ENCODE data around the gene MTHFD2L.

Gene MTHFD2L

DNA sequence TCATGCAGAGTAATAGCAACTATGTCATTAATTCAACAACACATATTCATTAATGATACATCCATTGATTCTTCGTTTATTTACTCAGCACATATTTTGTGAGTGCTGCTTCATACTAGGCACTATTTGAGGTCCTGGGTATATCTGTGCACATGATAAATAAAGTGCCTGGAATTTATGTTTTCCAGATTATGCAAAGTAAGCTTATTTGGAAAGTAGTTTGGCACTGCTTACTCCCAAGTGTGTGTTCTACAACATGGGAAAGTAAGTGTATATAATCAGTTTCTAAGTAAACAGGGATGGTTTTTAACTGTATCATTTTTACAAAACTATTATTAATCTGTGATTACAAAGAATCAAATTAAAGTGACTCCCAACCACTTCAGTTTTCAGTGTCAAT, 133.6 kb downstream of the MTHFD2L start:
- WGBS (ENCODE audit: extremely low coverage, insufficient coverage, low lambda C conversion rate): no CpG with 5 or more reads among the region's 1 CpG
- no peak overlapping the region for H2AK5ac ChIP-seq (ENCODE audit: low read length)
- DNase-seq: no peak

DNA sequence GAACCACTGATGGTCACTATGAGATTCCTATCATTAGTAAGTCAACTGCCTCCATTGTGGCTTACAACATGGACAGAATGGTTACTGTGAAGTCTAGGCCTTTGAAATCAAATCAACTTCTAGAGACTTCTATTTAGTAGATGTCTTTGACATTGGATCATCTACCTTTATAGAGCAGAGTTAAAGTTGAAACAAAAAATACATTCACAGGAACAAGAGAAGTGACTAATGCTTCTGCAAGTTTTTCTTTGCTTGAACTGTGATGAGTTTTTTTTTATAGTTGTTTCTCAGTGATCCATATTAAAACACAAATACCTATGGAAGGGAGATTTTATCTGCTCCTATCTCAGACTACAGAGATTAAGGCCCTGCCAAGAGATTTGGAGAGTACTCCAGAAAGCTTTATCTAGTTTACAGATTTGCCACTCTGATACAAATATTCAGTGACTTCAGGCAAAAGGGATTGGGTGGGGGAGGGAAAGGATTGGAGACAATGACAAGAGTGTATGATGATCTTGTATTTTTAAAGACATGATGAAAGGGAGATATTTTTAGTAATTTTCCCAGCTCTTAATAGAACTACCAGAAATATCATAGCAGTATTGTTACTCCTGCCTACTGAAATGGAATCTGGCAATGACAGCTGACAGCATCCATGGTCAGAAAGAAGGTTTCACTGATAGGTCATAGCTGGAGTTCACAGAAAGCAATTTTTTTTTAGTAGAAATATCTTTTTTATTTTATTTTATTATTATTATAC, 134.4 kb downstream of the MTHFD2L start:
- no peak overlapping the region for H3K4me2 ChIP-seq (ENCODE audit: low read length)
- no peak overlapping the region for H2BK120ac ChIP-seq (ENCODE audit: low read depth, low read length)
- H3K4me1 ChIP-seq (ENCODE audit: control insufficient read depth, low read depth, low read length): no peaks in the 10 kb centered on the region
- H3K23ac ChIP-seq (ENCODE audit: low read length): no peak overlapping the region
- no peaks in the 10 kb centered on the region for H3K27me3 ChIP-seq (ENCODE audit: insufficient read depth, low read length, poor library complexity)
- H3K18ac ChIP-seq (ENCODE audit: low read length): no peak overlapping the region
- H2BK5ac ChIP-seq (ENCODE audit: low read length): no peak overlapping the region
- no peaks in the 10 kb centered on the region for H3K79me2 ChIP-seq (ENCODE audit: control insufficient read depth, insufficient read depth, low read length)
- no peak overlapping the region for H3K56ac ChIP-seq (ENCODE audit: low read length)
- H3K4me3 ChIP-seq (ENCODE audit: low read length): no peak overlapping the region
- H4K8ac ChIP-seq (ENCODE audit: low read depth, low read length): no peak overlapping the region
- H3K36me3 ChIP-seq (ENCODE audit: control insufficient read depth, insufficient read depth, low read length): no peaks in the 10 kb centered on the region
- no peak overlapping the region for H2AK5ac ChIP-seq (ENCODE audit: low read length)
- no peak overlapping the region for H4K5ac ChIP-seq (ENCODE audit: low read length)
- H2BK15ac ChIP-seq (replicated peaks; ENCODE audit: low read depth): no peak overlapping the region
- H3K4ac ChIP-seq (ENCODE audit: low read depth, low read length): no peak overlapping the region
- H3K27ac ChIP-seq (ENCODE audit: low read depth, low read length): no peak overlapping the region
- H3K79me1 ChIP-seq (ENCODE audit: low read length): no peaks in the 10 kb centered on the region
- no peak overlapping the region for H3K9ac ChIP-seq (ENCODE audit: low read length)
- DNase-seq: peak; percentile 22

More for the DNA sequence above, 133.6 kb downstream of the MTHFD2L start:
- Histone ChIP-seq H3K36me3 (ENCODE audit: control insufficient read depth, insufficient read depth, low read length) (no peaks in the 10 kb centered on the region), H3K9ac (ENCODE audit: low read length) (no peak overlapping the region), H3K56ac (ENCODE audit: low read length) (no peak overlapping the region), H3K27ac (ENCODE audit: low read depth, low read length) (no peak overlapping the region), H3K23ac (ENCODE audit: low read length) (no peak overlapping the region), H2BK5ac (ENCODE audit: low read length) (no peak overlapping the region), H3K4me3 (ENCODE audit: low read length) (no peak overlapping the region), H3K4ac (ENCODE audit: low read depth, low read length) (no peak overlapping the region), H4K8ac (ENCODE audit: low read depth, low read length) (no peak overlapping the region), H2BK15ac (replicated peaks; ENCODE audit: low read depth) (no peak overlapping the region), H3K27me3 (ENCODE audit: insufficient read depth, low read length, poor library complexity) (no peaks in the 10 kb centered on the region), H3K4me1 (ENCODE audit: control insufficient read depth, low read depth, low read length) (no peaks in the 10 kb centered on the region), H2BK120ac (ENCODE audit: low read depth, low read length) (no peak overlapping the region), H3K4me2 (ENCODE audit: low read length) (no peak overlapping the region), H3K79me2 (ENCODE audit: control insufficient read depth, insufficient read depth, low read length) (no peaks in the 10 kb centered on the region), H3K18ac (ENCODE audit: low read length) (no peak overlapping the region), H4K5ac (ENCODE audit: low read length) (no peak overlapping the region), H3K79me1 (ENCODE audit: low read length) (no peaks in the 10 kb centered on the region)

DNA sequence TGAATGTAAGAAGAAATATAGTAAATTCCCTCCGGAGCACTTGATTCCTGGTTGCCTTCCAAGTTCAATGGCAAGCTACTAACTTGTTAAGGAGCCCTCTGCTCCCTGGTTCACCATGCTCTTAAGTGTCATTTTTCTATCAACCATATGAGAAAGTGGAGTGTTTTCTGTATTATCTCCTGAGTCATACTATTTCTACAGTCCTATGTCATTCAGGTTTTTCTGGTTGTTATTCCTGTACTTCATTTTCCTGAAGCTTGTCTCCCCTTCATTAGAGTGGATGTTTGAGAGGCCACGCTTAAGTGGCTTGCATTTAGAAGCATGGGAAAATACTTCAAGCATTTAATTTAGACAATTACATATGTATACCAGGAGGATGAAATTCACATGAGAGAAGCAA, 135.6 kb downstream of the MTHFD2L start:
- Histone ChIP-seq H3K36me3 (ENCODE audit: control insufficient read depth, insufficient read depth, low read length) (no peaks in the 10 kb centered on the region), H3K4me1 (ENCODE audit: control insufficient read depth, low read depth, low read length) (no peaks in the 10 kb centered on the region), H3K4me3 (ENCODE audit: low read length) (no peak overlapping the region), H3K23ac (ENCODE audit: low read length) (no peak overlapping the region), H3K9ac (ENCODE audit: low read length) (no peak overlapping the region), H3K79me2 (ENCODE audit: control insufficient read depth, insufficient read depth, low read length) (no peaks in the 10 kb centered on the region), H2BK15ac (replicated peaks; ENCODE audit: low read depth) (no peak overlapping the region), H3K4ac (ENCODE audit: low read depth, low read length) (no peak overlapping the region), H2BK5ac (ENCODE audit: low read length) (no peak overlapping the region), H3K27ac (ENCODE audit: low read depth, low read length) (no peak overlapping the region), H4K8ac (ENCODE audit: low read depth, low read length) (no peak overlapping the region), H3K27me3 (ENCODE audit: insufficient read depth, low read length, poor library complexity) (no peaks in the 10 kb centered on the region), H3K4me2 (ENCODE audit: low read length) (no peak overlapping the region), H3K79me1 (ENCODE audit: low read length) (no peaks in the 10 kb centered on the region), H3K18ac (ENCODE audit: low read length) (no peak overlapping the region), H4K5ac (ENCODE audit: low read length) (no peak overlapping the region), H3K56ac (ENCODE audit: low read length) (no peak overlapping the region), H2AK5ac (ENCODE audit: low read length) (no peak overlapping the region), H2BK120ac (ENCODE audit: low read depth, low read length) (no peak overlapping the region)
- WGBS (ENCODE audit: extremely low coverage, insufficient coverage, low lambda C conversion rate): no CpG with 5 or more reads among the region's 2 CpGs
- DNase-seq: no peak

DNA sequence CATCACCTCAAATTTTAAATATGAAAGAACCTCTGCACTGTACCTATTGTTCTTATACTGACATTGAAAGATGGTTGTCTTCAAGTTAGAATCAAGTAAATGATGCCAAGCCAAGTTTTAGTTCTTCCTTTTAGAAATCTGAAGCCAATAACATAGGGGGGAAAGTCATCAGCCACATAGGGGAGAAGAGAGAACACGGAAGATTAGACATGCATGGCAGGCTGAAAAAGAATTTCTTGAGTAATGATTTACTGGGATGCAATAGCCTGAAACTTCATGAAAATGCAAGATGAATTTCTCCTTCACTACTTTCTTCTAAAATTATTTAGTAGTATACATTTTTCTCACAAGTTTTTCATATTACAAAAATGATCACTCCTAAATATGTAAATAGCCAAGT, 136.8 kb downstream of the MTHFD2L start:
- H3K27me3 ChIP-seq (ENCODE audit: insufficient read depth, low read length, poor library complexity): no peaks in the 10 kb centered on the region
- H3K56ac ChIP-seq (ENCODE audit: low read length): no peak overlapping the region
- H3K4me1 ChIP-seq (ENCODE audit: control insufficient read depth, low read depth, low read length): no peaks in the 10 kb centered on the region
- no peak overlapping the region for H3K27ac ChIP-seq (ENCODE audit: low read depth, low read length)
- no peak overlapping the region for H3K4ac ChIP-seq (ENCODE audit: low read depth, low read length)
- no CpG with 5 or more reads among the region's 1 CpG for WGBS (ENCODE audit: extremely low coverage, insufficient coverage, low lambda C conversion rate)
- no peak overlapping the region for H3K4me3 ChIP-seq (ENCODE audit: low read length)
- no peak overlapping the region for H2AK5ac ChIP-seq (ENCODE audit: low read length)
- H2BK5ac ChIP-seq (ENCODE audit: low read length): no peak overlapping the region
- no peaks in the 10 kb centered on the region for H3K79me2 ChIP-seq (ENCODE audit: control insufficient read depth, insufficient read depth, low read length)
- no peak overlapping the region for H3K9ac ChIP-seq (ENCODE audit: low read length)
- no peak overlapping the region for H2BK15ac ChIP-seq (replicated peaks; ENCODE audit: low read depth)
- no peak for DNase-seq
- H3K23ac ChIP-seq (ENCODE audit: low read length): no peak overlapping the region
- no peak overlapping the region for H3K4me2 ChIP-seq (ENCODE audit: low read length)
- H4K8ac ChIP-seq (ENCODE audit: low read depth, low read length): no peak overlapping the region
- H4K5ac ChIP-seq (ENCODE audit: low read length): no peak overlapping the region
- H3K36me3 ChIP-seq (ENCODE audit: control insufficient read depth, insufficient read depth, low read length): no peaks in the 10 kb centered on the region
- no peak overlapping the region for H2BK120ac ChIP-seq (ENCODE audit: low read depth, low read length)
- H3K79me1 ChIP-seq (ENCODE audit: low read length): no peaks in the 10 kb centered on the region
- no peak overlapping the region for H3K18ac ChIP-seq (ENCODE audit: low read length)

DNA sequence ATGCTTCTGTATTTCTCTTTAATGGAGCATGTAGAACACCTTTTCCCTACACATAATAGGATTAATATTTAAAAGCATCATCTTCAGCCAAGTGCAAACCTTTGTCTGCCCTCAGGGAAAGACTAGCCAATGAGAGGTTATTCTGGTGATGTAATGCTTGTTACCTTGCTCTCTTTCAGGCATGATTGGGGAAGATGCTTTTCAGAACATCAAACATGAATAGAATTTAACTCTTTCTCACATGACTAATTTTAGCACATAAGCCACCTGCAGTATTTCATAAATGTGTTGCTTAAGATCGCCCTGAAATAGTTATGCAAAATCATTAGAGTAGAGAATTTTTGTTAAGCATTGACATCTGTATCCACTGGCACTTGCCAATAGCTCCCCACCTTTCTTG, 139.6 kb downstream of the MTHFD2L start:
- H3K4me3 ChIP-seq (ENCODE audit: low read length): no peak overlapping the region
- H2AK5ac ChIP-seq (ENCODE audit: low read length): no peak overlapping the region
- no peak overlapping the region for H2BK15ac ChIP-seq (replicated peaks; ENCODE audit: low read depth)
- H3K56ac ChIP-seq (ENCODE audit: low read length): no peak overlapping the region
- H3K79me1 ChIP-seq (ENCODE audit: low read length): no peaks in the 10 kb centered on the region
- no peak overlapping the region for H3K4ac ChIP-seq (ENCODE audit: low read depth, low read length)
- no peak overlapping the region for H2BK120ac ChIP-seq (ENCODE audit: low read depth, low read length)
- no peaks in the 10 kb centered on the region for H3K4me1 ChIP-seq (ENCODE audit: control insufficient read depth, low read depth, low read length)
- H2BK5ac ChIP-seq (ENCODE audit: low read length): no peak overlapping the region
- H3K4me2 ChIP-seq (ENCODE audit: low read length): no peak overlapping the region
- no peak overlapping the region for H4K5ac ChIP-seq (ENCODE audit: low read length)
- H3K23ac ChIP-seq (ENCODE audit: low read length): no peak overlapping the region
- no peak overlapping the region for H3K27ac ChIP-seq (ENCODE audit: low read depth, low read length)
- no peak for DNase-seq
- no peaks in the 10 kb centered on the region for H3K27me3 ChIP-seq (ENCODE audit: insufficient read depth, low read length, poor library complexity)
- no peaks in the 10 kb centered on the region for H3K79me2 ChIP-seq (ENCODE audit: control insufficient read depth, insufficient read depth, low read length)
- no CpG with 5 or more reads among the region's 1 CpG for WGBS (ENCODE audit: extremely low coverage, insufficient coverage, low lambda C conversion rate)
- no peak overlapping the region for H4K8ac ChIP-seq (ENCODE audit: low read depth, low read length)
- no peak overlapping the region for H3K18ac ChIP-seq (ENCODE audit: low read length)
- no peak overlapping the region for H3K9ac ChIP-seq (ENCODE audit: low read length)
- no peaks in the 10 kb centered on the region for H3K36me3 ChIP-seq (ENCODE audit: control insufficient read depth, insufficient read depth, low read length)

DNA sequence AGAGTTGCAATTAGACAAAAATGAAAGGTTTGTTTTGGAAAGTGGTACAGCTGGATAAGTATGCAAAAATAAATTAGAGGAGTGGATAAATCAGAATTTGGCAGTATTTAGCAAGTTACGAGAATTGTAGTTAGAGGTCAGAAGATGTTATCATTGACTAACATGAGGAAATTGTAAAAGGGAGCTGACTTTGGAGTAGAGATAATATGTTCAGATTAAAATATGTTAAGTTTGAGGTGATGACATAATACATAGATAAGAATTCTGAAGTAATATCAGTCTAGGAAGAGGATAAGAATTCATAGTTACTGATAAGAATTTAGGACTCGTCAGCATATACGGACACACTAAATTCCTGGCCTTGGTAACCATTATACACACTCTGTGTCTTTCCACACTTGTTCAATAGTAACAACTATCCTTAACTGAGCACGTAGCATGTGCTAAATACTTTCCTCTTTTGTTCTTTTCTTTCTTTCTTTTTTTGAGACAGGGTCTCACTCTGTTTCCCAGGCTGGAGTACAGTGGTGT, 146.2 kb downstream of the MTHFD2L start:
- Histone ChIP-seq H3K79me1 (ENCODE audit: low read length) (no peaks in the 10 kb centered on the region), H2BK15ac (replicated peaks; ENCODE audit: low read depth) (no peak overlapping the region), H2BK120ac (ENCODE audit: low read depth, low read length) (no peak overlapping the region), H3K23ac (ENCODE audit: low read length) (no peak overlapping the region), H3K9ac (ENCODE audit: low read length) (no peak overlapping the region), H4K8ac (ENCODE audit: low read depth, low read length) (no peak overlapping the region), H3K36me3 (ENCODE audit: control insufficient read depth, insufficient read depth, low read length) (no peaks in the 10 kb centered on the region), H3K4me1 (ENCODE audit: control insufficient read depth, low read depth, low read length) (no peaks in the 10 kb centered on the region), H2AK5ac (ENCODE audit: low read length) (no peak overlapping the region), H2BK5ac (ENCODE audit: low read length) (no peak overlapping the region), H3K27me3 (ENCODE audit: insufficient read depth, low read length, poor library complexity) (no peaks in the 10 kb centered on the region), H3K56ac (ENCODE audit: low read length) (no peak overlapping the region), H3K18ac (ENCODE audit: low read length) (no peak overlapping the region), H3K4ac (ENCODE audit: low read depth, low read length) (no peak overlapping the region), H3K79me2 (ENCODE audit: control insufficient read depth, insufficient read depth, low read length) (no peaks in the 10 kb centered on the region), H3K4me2 (ENCODE audit: low read length) (no peak overlapping the region), H4K5ac (ENCODE audit: low read length) (no peak overlapping the region), H3K27ac (ENCODE audit: low read depth, low read length) (no peak overlapping the region), H3K4me3 (ENCODE audit: low read length) (no peak overlapping the region)
- no peak for DNase-seq
- WGBS (ENCODE audit: extremely low coverage, insufficient coverage, low lambda C conversion rate): no CpG with 5 or more reads among the region's 4 CpGs
